Measurements from ENCODE around the gene GTF2F1.

- TF ChIP-seq CTCF (IDR thresholded peaks at IDR 0.05 in 4 of 5, conservative IDR thresholded peaks at IDR 0.05 in 1 of 5) (peak in 1 of 5 experiments; percentile 13), POLR2A (IDR thresholded peaks at IDR 0.05) (no peak)
Measured at GRCh38 chr19:6424939-6425731, 32.2 kb upstream of the GTF2F1 start.

Data from gastrocnemius medialis (tissue), 4 donors.